Thyroid gland (tissue), 4 donors: Measurements from ENCODE around the gene COL6A2.
"Not testable (repeated sequence)": the region's sequence is repeated elsewhere in the genome, so short reads cannot be mapped to it uniquely, and the experiment has no call there.

ENCODE experiments used
- CTCF ChIP-seq, 6 experiments: fragments of 200-600 bp in 3 of 6; fragments of 450-650 bp in 3 of 6; sonication (generic) in 3 of 6; IDR thresholded peaks; one replicate each; pipeline ENCODE4 v1.5.1; 2016 to 2019; ENCODE audit warnings: antibody characterized with exemption in 6 of 6, mild to moderate bottlenecking in 2 of 6, inconsistent platforms in 1 of 6, moderate library complexity in 1 of 6
- POLR2A ChIP-seq, 2 donors: fragments of 450-650 bp; IDR thresholded peaks; one replicate each; pipeline ENCODE4 v1.6.1; 2017; ENCODE audit warnings: antibody characterized with exemption in 2 of 2, mild to moderate bottlenecking in 2 of 2, moderate library complexity in 1 of 2

- not testable (repeated sequence) for TF ChIP-seq CTCF, POLR2A (IDR thresholded peaks at IDR 0.05)
Measured at GRCh38 chr21:46076724-46077123, 21.2 kb upstream of the COL6A2 start.
